DOHH2 (cell line): ENCODE data around the gene LURAP1L.

ENCODE experiments used
- H3F3A ChIP-seq: fragments of 200-600 bp; sonication (generic), shearing (Covaris generic); 2 replicates; pipeline ENCODE4 v1.6.0; 2016; ENCODE audit warnings: antibody characterized with exemption, mild to moderate bottlenecking; ENCODE audit not compliant: control insufficient read depth, insufficient read depth
- H3K27ac ChIP-seq: fragments of 200-600 bp; sonication (generic); 2 replicates; pipeline ENCODE4 v1.5.1; 2014; ENCODE audit warnings: low read depth, mild to moderate bottlenecking, low read length, moderate library complexity
- H3K27me3 ChIP-seq: fragments of 200-600 bp; sonication (generic); 2 replicates; pipeline ENCODE4 v1.6.1; 2014; ENCODE audit warnings: mild to moderate bottlenecking, low read length, mixed read lengths; ENCODE audit not compliant: control insufficient read depth
- H3K36me3 ChIP-seq: fragments of 200-600 bp; sonication (generic); 2 replicates; pipeline ENCODE4 v1.6.1; 2014; ENCODE audit warnings: mild to moderate bottlenecking, low read length, moderate library complexity, mixed read lengths; ENCODE audit not compliant: control insufficient read depth
- H3K4me1 ChIP-seq: fragments of 200-600 bp; sonication (generic); 2 replicates; pipeline ENCODE4 v1.6.1; 2014; ENCODE audit warnings: mild to moderate bottlenecking, low read length, mixed read lengths; ENCODE audit not compliant: control insufficient read depth
- H3K4me2 ChIP-seq: fragments of 200-600 bp; sonication (generic); 2 replicates; pipeline ENCODE4 v1.6.0; 2014; ENCODE audit warnings: mild to moderate bottlenecking, low read length, moderate library complexity
- H3K4me3 ChIP-seq: fragments of 200-600 bp; sonication (generic); 2 replicates; pipeline ENCODE4 v1.5.1; 2014; ENCODE audit warnings: mild to moderate bottlenecking, low read length, mixed read lengths
- H3K79me2 ChIP-seq: fragments of 200-600 bp; sonication (generic); 2 replicates; pipeline ENCODE4 v1.6.1; 2014; ENCODE audit warnings: mild to moderate bottlenecking, low read length, mixed read lengths; ENCODE audit not compliant: control insufficient read depth
- H3K9me2 ChIP-seq: fragments of 200-600 bp; sonication (generic); replicated peaks from 2 replicates; pipeline ENCODE4 v1.6.1; 2014; ENCODE audit warnings: mild to moderate bottlenecking, low read length, mixed read lengths; ENCODE audit not compliant: control insufficient read depth
- H3K9me3 ChIP-seq: fragments of 200-600 bp; sonication (generic); 2 replicates; pipeline ENCODE4 v1.6.1; 2014; ENCODE audit warnings: antibody characterized with exemption, low read length, mixed read lengths; ENCODE audit not compliant: control insufficient read depth, insufficient read depth
- H4K20me1 ChIP-seq: fragments of 200-600 bp; sonication (generic); 2 replicates; pipeline ENCODE4 v1.6.0; 2014; ENCODE audit warnings: low read depth, mild to moderate bottlenecking, antibody characterized with exemption, low read length, moderate library complexity; ENCODE audit not compliant: control insufficient read depth, insufficient read depth
- CTCF ChIP-seq: fragments of 200-600 bp; sonication (generic); IDR thresholded peaks from one replicate; pipeline ENCODE4 v1.5.1; 2014; ENCODE audit warnings: antibody characterized with exemption, mild to moderate bottlenecking, low read depth, low read length; ENCODE audit not compliant: poor library complexity, severe bottlenecking
- EZH2phosphoT487 ChIP-seq: fragments of 200-600 bp; sonication (generic); IDR thresholded peaks from 2 replicates; pipeline ENCODE4 v1.6.1; 2017; ENCODE audit warnings: borderline replicate concordance, mild to moderate bottlenecking, antibody characterized with exemption, low read length, moderate library complexity, mixed read lengths

The LURAP1L gene

GRCh38 chr9:12778389-12778788 lies 3.6 kb downstream of the LURAP1L start:
- Histone ChIP-seq H3K36me3 (no peaks in the 10 kb centered on the region), H3K9me2 (no peaks in the 10 kb centered on the region), H3K4me2 (no peak overlapping the region), H3K4me1 (no peaks in the 10 kb centered on the region), H3K27me3 (no peaks in the 10 kb centered on the region), H3F3A (no peaks in the 10 kb centered on the region), H4K20me1 (no peaks in the 10 kb centered on the region), H3K27ac (no peak overlapping the region), H3K4me3 (no peak overlapping the region), H3K9me3 (no peaks in the 10 kb centered on the region; the same call in 1 of the 2 replicates), H3K79me2 (no peaks in the 10 kb centered on the region)
- TF ChIP-seq EZH2phosphoT487 (no peak), CTCF (no peak)

GRCh38 chr9:12781226-12781733 lies 6.5 kb downstream of the LURAP1L start:
- Histone ChIP-seq H3K27ac (no peak overlapping the region), H3K4me1 (no peaks in the 10 kb centered on the region), H3K9me3 (no peaks in the 10 kb centered on the region), H3K4me2 (no peak overlapping the region), H3K27me3 (no peaks in the 10 kb centered on the region), H4K20me1 (no peaks in the 10 kb centered on the region), H3K79me2 (no peaks in the 10 kb centered on the region), H3K4me3 (no peak overlapping the region), H3K9me2 (no peaks in the 10 kb centered on the region), H3K36me3 (no peaks in the 10 kb centered on the region), H3F3A (no peaks in the 10 kb centered on the region)
- TF ChIP-seq CTCF (no peak), EZH2phosphoT487 (no peak)

- H3K27ac ChIP-seq = no peak overlapping the region
Observed at GRCh38 chr9:12783767-12784460, 9.1 kb downstream of the LURAP1L start.

More at GRCh38 chr9:12783767-12784460, 9.1 kb downstream of the LURAP1L start:
- TF ChIP-seq CTCF (no peak), EZH2phosphoT487 (no peak)
- Histone ChIP-seq H3K9me2 (no peaks in the 10 kb centered on the region), H3K27me3 (no peaks in the 10 kb centered on the region), H3K4me2 (no peak overlapping the region), H3K4me3 (no peak overlapping the region), H3K79me2 (no peaks in the 10 kb centered on the region), H3K4me1 (no peaks in the 10 kb centered on the region), H4K20me1 (no peaks in the 10 kb centered on the region), H3F3A (no peaks in the 10 kb centered on the region), H3K9me3 (no peaks in the 10 kb centered on the region), H3K36me3 (no peaks in the 10 kb centered on the region)
